Activated naive CD4-positive, alpha-beta T cell treated with anti-CD3 and anti-CD28 coated beads, Interleukin-2, amount 50 U/mL, for 24 hours (primary cell): Measurements from ENCODE around the gene SYT5.
A peak's percentile ranks its signal among the peaks of the same experiment; 100 is the strongest.
"Not testable (repeated sequence)": the region's sequence is repeated elsewhere in the genome, so short reads cannot be mapped to it uniquely, and the experiment has no call there.

Source experiments
- H3K27ac Mint-ChIP-seq: one replicate; pipeline ENCODE4 v1.8.0; 2021; ENCODE audit warnings: mild to moderate bottlenecking, mixed read lengths
- H3K27me3 Mint-ChIP-seq: one replicate; pipeline ENCODE4 v1.8.0; 2021; ENCODE audit warnings: mixed read lengths
- H3K36me3 Mint-ChIP-seq: one replicate; pipeline ENCODE4 v1.8.0; 2021; ENCODE audit warnings: mixed read lengths
- H3K4me1 Mint-ChIP-seq: one replicate; pipeline ENCODE4 v1.8.0; 2021; ENCODE audit warnings: mixed read lengths
- H3K4me3 Mint-ChIP-seq: one replicate; pipeline ENCODE4 v1.8.0; 2021; ENCODE audit warnings: mild to moderate bottlenecking, mixed read lengths
- H3K9me3 Mint-ChIP-seq: one replicate; pipeline ENCODE4 v1.8.0; 2021; ENCODE audit warnings: mixed read lengths

SYT5 gene

GRCh38 chr19:55216461-55217198, 36.5 kb upstream of the SYT5 start:
- H3K27ac Mint-ChIP-seq: no peak overlapping the region
- H3K27me3 Mint-ChIP-seq: peaks cover 8% of the 10 kb centered on the region
- peaks cover 7% of the 10 kb centered on the region for H3K9me3 Mint-ChIP-seq
- H3K4me3 Mint-ChIP-seq: peak overlapping the region; percentile 34
- H3K4me1 Mint-ChIP-seq: peaks cover 19% of the 10 kb centered on the region
- peaks cover 9% of the 10 kb centered on the region for H3K36me3 Mint-ChIP-seq

- Mint-ChIP-seq H3K4me3 (no peak overlapping the region), H3K9me3 (peaks cover 3% of the 10 kb centered on the region), H3K27ac (no peak overlapping the region), H3K4me1 (peaks cover 19% of the 10 kb centered on the region), H3K27me3 (peaks cover 18% of the 10 kb centered on the region), H3K36me3 (peaks cover 3% of the 10 kb centered on the region)
Measured at GRCh38 chr19:55213547-55213946, 33.5 kb upstream of the SYT5 start.

- Mint-ChIP-seq H3K27ac (no peak overlapping the region), H3K4me3 (no peak overlapping the region), H3K36me3 (peaks cover 3% of the 10 kb centered on the region), H3K4me1 (peaks cover 19% of the 10 kb centered on the region), H3K27me3 (peaks cover 18% of the 10 kb centered on the region), H3K9me3 (peaks cover 3% of the 10 kb centered on the region)
Measured at GRCh38 chr19:55212447-55212846, 32.4 kb upstream of the SYT5 start.

GRCh38 chr19:55209693-55210472, 29.8 kb upstream of the SYT5 start:
- Mint-ChIP-seq H3K36me3 (peaks cover 5% of the 10 kb centered on the region), H3K4me1 (peaks cover 4% of the 10 kb centered on the region), H3K27ac (no peak overlapping the region), H3K9me3 (peaks cover 3% of the 10 kb centered on the region), H3K27me3 (peaks cover 27% of the 10 kb centered on the region), H3K4me3 (no peak overlapping the region)

GRCh38 chr19:55208880-55209692, 29.0 kb upstream of the SYT5 start, which contains the start of gene PTPRH:
Gene PTPRH, minus strand, starts transcription at chr19:55209501. Its CDS starts 68 bp downstream, at chr19:55209433.
- H3K9me3 Mint-ChIP-seq: peaks cover 2% of the 10 kb centered on the region
- H3K36me3 Mint-ChIP-seq: peaks cover 5% of the 10 kb centered on the region
- peaks cover 4% of the 10 kb centered on the region for H3K4me1 Mint-ChIP-seq
- no peak within 1 kb of the TSS for H3K27ac Mint-ChIP-seq
- peaks cover 29% of the 10 kb centered on the region for H3K27me3 Mint-ChIP-seq
- H3K4me3 Mint-ChIP-seq: no peak within 1 kb of the TSS

- Mint-ChIP-seq H3K4me3 (no peak overlapping the region), H3K4me1 (peaks cover 4% of the 10 kb centered on the region), H3K27ac (peak overlapping the region; percentile 65), H3K9me3 (no peaks in the 10 kb centered on the region), H3K36me3 (peaks cover 2% of the 10 kb centered on the region), H3K27me3 (peaks cover 27% of the 10 kb centered on the region)
Measured at GRCh38 chr19:55206664-55207500, 26.8 kb upstream of the SYT5 start.

- H3K36me3 Mint-ChIP-seq, H3K4me3 Mint-ChIP-seq, H3K27ac Mint-ChIP-seq, H3K9me3 Mint-ChIP-seq, H3K4me1 Mint-ChIP-seq: not testable (repeated sequence)
- H3K27me3 Mint-ChIP-seq: peaks cover 26% of the 10 kb centered on the region
Measured at GRCh38 chr19:55202199-55202598, 22.1 kb upstream of the SYT5 start.

GRCh38 chr19:55199620-55200204, 19.6 kb upstream of the SYT5 start:
- Mint-ChIP-seq H3K36me3 (peaks cover 2% of the 10 kb centered on the region), H3K4me3 (no peak overlapping the region), H3K4me1 (no peaks in the 10 kb centered on the region), H3K9me3 (no peaks in the 10 kb centered on the region), H3K27ac (no peak overlapping the region), H3K27me3 (peaks cover 17% of the 10 kb centered on the region)

- no peaks in the 10 kb centered on the region for H3K9me3 Mint-ChIP-seq
- peaks cover 12% of the 10 kb centered on the region for H3K27me3 Mint-ChIP-seq
- H3K4me1 Mint-ChIP-seq: no peaks in the 10 kb centered on the region
- H3K36me3 Mint-ChIP-seq: peaks cover 2% of the 10 kb centered on the region
- no peak overlapping the region for H3K27ac Mint-ChIP-seq
- H3K4me3 Mint-ChIP-seq: no peak overlapping the region
Measured at GRCh38 chr19:55198651-55199050, 18.6 kb upstream of the SYT5 start.

GRCh38 chr19:55197528-55197927, 17.4 kb upstream of the SYT5 start:
- H3K27me3 Mint-ChIP-seq: peaks cover 11% of the 10 kb centered on the region
- no peak overlapping the region for H3K27ac Mint-ChIP-seq
- no peaks in the 10 kb centered on the region for H3K9me3 Mint-ChIP-seq
- H3K4me1 Mint-ChIP-seq: no peaks in the 10 kb centered on the region
- H3K4me3 Mint-ChIP-seq: no peak overlapping the region
- peaks cover 2% of the 10 kb centered on the region for H3K36me3 Mint-ChIP-seq

GRCh38 chr19:55196803-55197202, 16.7 kb upstream of the SYT5 start:
- peaks cover 11% of the 10 kb centered on the region for H3K27me3 Mint-ChIP-seq
- H3K27ac Mint-ChIP-seq: no peak overlapping the region
- no peaks in the 10 kb centered on the region for H3K9me3 Mint-ChIP-seq
- H3K4me1 Mint-ChIP-seq: no peaks in the 10 kb centered on the region
- no peak overlapping the region for H3K4me3 Mint-ChIP-seq
- peaks cover 2% of the 10 kb centered on the region for H3K36me3 Mint-ChIP-seq

- H3K4me3 Mint-ChIP-seq: no peak overlapping the region
- H3K27ac Mint-ChIP-seq: no peak overlapping the region
- H3K36me3 Mint-ChIP-seq: no peaks in the 10 kb centered on the region
- H3K27me3 Mint-ChIP-seq: peaks cover 3% of the 10 kb centered on the region
- peaks cover 5% of the 10 kb centered on the region for H3K4me1 Mint-ChIP-seq
- H3K9me3 Mint-ChIP-seq: no peaks in the 10 kb centered on the region
Measured at GRCh38 chr19:55193481-55193880, 13.4 kb upstream of the SYT5 start.

- Mint-ChIP-seq H3K27me3 (no peaks in the 10 kb centered on the region), H3K36me3 (no peaks in the 10 kb centered on the region)
Measured at GRCh38 chr19:55189403-55189835, 9.3 kb upstream of the SYT5 start.

GRCh38 chr19:55188625-55189024, 8.5 kb upstream of the SYT5 start:
- Mint-ChIP-seq H3K27ac (no peak overlapping the region), H3K9me3 (no peaks in the 10 kb centered on the region), H3K27me3 (peaks cover 5% of the 10 kb centered on the region), H3K4me3 (no peak overlapping the region), H3K36me3 (no peaks in the 10 kb centered on the region), H3K4me1 (peaks cover 6% of the 10 kb centered on the region)

More at GRCh38 chr19:55189403-55189835, 9.3 kb upstream of the SYT5 start:
- H3K27ac Mint-ChIP-seq: no peak overlapping the region
- no peaks in the 10 kb centered on the region for H3K9me3 Mint-ChIP-seq
- no peak overlapping the region for H3K4me3 Mint-ChIP-seq
- peaks cover 6% of the 10 kb centered on the region for H3K4me1 Mint-ChIP-seq
